Fibroblast of lung (primary cell): ENCODE data around the gene NDUFB1. TPM values are rescaled to one million over a fixed set of nuclear protein-coding genes. Genes with fewer than 3 reads are reported as not detected.

Experiments used
- DNase-seq, 2 donors: peaks; one replicate each; pipeline versions ENCODE4 v3.0.0 to v3.0.0-alpha.2; 2010; ENCODE audit warnings: low read depth in 2 of 2
- H2AFZ ChIP-seq: 2 replicates; pipeline ENCODE4 v1.5.1; 2012; ENCODE audit warnings: low read length, control low read depth, inconsistent platforms
- H3K27ac ChIP-seq: 2 replicates; pipeline ENCODE4 v1.5.1; 2011; ENCODE audit warnings: low read length, control low read depth; ENCODE audit not compliant: insufficient read depth
- H3K27me3 ChIP-seq: 2 replicates; pipeline ENCODE4 v1.5.1; 2011; ENCODE audit warnings: mild to moderate bottlenecking, low read length; ENCODE audit not compliant: control insufficient read depth, insufficient read depth
- H3K36me3 ChIP-seq: 2 replicates; pipeline ENCODE4 v1.5.1; 2011; ENCODE audit warnings: low read length; ENCODE audit not compliant: control insufficient read depth, insufficient read depth
- H3K4me1 ChIP-seq: 2 replicates; pipeline ENCODE4 v1.5.1; 2011; ENCODE audit warnings: low read length; ENCODE audit not compliant: control insufficient read depth, insufficient read depth; ENCODE audit errors: extremely low read depth
- H3K4me2 ChIP-seq: 2 replicates; pipeline ENCODE4 v1.5.1; 2011; ENCODE audit warnings: low read length, control low read depth; ENCODE audit not compliant: insufficient read depth; ENCODE audit errors: extremely low read depth
- H3K4me3 ChIP-seq, 4 experiments: fragments of 200-600 bp in 1 of 4; sonication (generic) in 1 of 4; replicated peaks in 1 of 4; 2 replicates each; pipeline ENCODE4 v1.5.1; 2011 to 2016; ENCODE audit warnings: low read length in 4 of 4, low read depth in 3 of 4, mild to moderate bottlenecking in 3 of 4, control low read depth in 2 of 4, inconsistent platforms in 1 of 4, mixed read lengths in 1 of 4; ENCODE audit not compliant: insufficient read depth in 1 of 4; ENCODE audit errors: control extremely low read depth in 1 of 4
- H3K79me2 ChIP-seq: 2 replicates; pipeline ENCODE4 v1.5.1; 2012; ENCODE audit warnings: mild to moderate bottlenecking, low read length, inconsistent platforms; ENCODE audit not compliant: control insufficient read depth, insufficient read depth
- H3K9ac ChIP-seq: 2 replicates; pipeline ENCODE4 v1.5.1; 2011; ENCODE audit warnings: mild to moderate bottlenecking, low read length, control low read depth; ENCODE audit not compliant: insufficient read depth
- H3K9me3 ChIP-seq: 2 replicates; pipeline ENCODE4 v1.5.1; 2012; ENCODE audit warnings: low read depth, low read length; ENCODE audit not compliant: control insufficient read depth, insufficient read depth
- H4K20me1 ChIP-seq: 2 replicates; pipeline ENCODE4 v1.5.1; 2011; ENCODE audit warnings: low read length; ENCODE audit not compliant: control insufficient read depth, insufficient read depth; ENCODE audit errors: extremely low read depth
- CTCF ChIP-seq, 2 donors: IDR thresholded peaks in 1 of 2; conservative IDR thresholded peaks in 1 of 2; 1 replicate in 1 of 2; 2 replicates in 1 of 2; pipeline ENCODE4 v1.5.1; 2011 to 2012; ENCODE audit warnings: low read length in 2 of 2, control low read depth in 1 of 2, inconsistent platforms in 1 of 2, low read depth in 1 of 2, mild to moderate bottlenecking in 1 of 2
- EZH2 ChIP-seq: IDR thresholded peaks from 2 replicates; pipeline ENCODE4 v1.5.1; 2012; ENCODE audit warnings: low read length, control low read depth, mild to moderate bottlenecking; ENCODE audit errors: missing control alignments
- polyA plus RNA-seq, 2 donors: library from polyadenylated mRNA; depleted of rRNA in 1 of 2; stranded (reverse) in 1 of 2; unstranded in 1 of 2; fragments of >200 nt; gene quantifications; 2 replicates each; pipeline ENCODE4 v1.2.1, GENCODE V29; 2011 to 2012; ENCODE audit warnings: missing spikeins in 1 of 2
- total RNA-seq: library from RNA; depleted of rRNA; stranded (reverse); fragments of >200 nt; gene quantifications from 2 replicates; pipeline ENCODE4 v1.2.1, GENCODE V29; 2014

The NDUFB1 gene
- total and polyA plus RNA-seq, 2 donors (not counting 1 experiment from before 2014, with no cell fraction given), result 310 to 569 TPM

GRCh38 chr14:92105073-92105892 lies 16.2 kb downstream of the NDUFB1 start:
- Histone ChIP-seq H3K4me1 (peaks cover 4% of the 10 kb centered on the region), H3K36me3 (no peaks in the 10 kb centered on the region), H2AFZ (peak overlapping the region; percentile 48), H3K4me3 (peak overlapping the region; percentile 72 to 98 (median 82)), H3K9me3 (no peaks in the 10 kb centered on the region), H3K79me2 (peaks cover 21% of the 10 kb centered on the region), H4K20me1 (no peaks in the 10 kb centered on the region), H3K4me2 (peak overlapping the region; percentile 69), H3K27me3 (no peaks in the 10 kb centered on the region), H3K9ac (peak overlapping the region; percentile 86), H3K27ac (peak overlapping the region; percentile 91)
- peak in 1 of 2 donors; percentile 55 for DNase-seq
- TF ChIP-seq EZH2 (no peak), CTCF (conservative IDR thresholded peaks at IDR 0.05 in 1 of 2, IDR thresholded peaks at IDR 0.05 in 1 of 2; ENCODE audit: low read depth in 1 of 2, low read length in 2 of 2) (no peak)

GRCh38 chr14:92103363-92103989 lies 18.0 kb downstream of the NDUFB1 start:
- Histone ChIP-seq H3K4me3 (no peak overlapping the region), H3K4me2 (no peak overlapping the region), H3K36me3 (no peaks in the 10 kb centered on the region), H4K20me1 (no peaks in the 10 kb centered on the region), H3K79me2 (peaks cover 28% of the 10 kb centered on the region), H3K9ac (no peak overlapping the region), H2AFZ (no peak overlapping the region), H3K4me1 (peaks cover 4% of the 10 kb centered on the region), H3K27ac (no peak overlapping the region), H3K9me3 (no peaks in the 10 kb centered on the region), H3K27me3 (no peaks in the 10 kb centered on the region)
- no peak for TF ChIP-seq EZH2
- TF ChIP-seq CTCF (conservative IDR thresholded peaks at IDR 0.05 in 1 of 2, IDR thresholded peaks at IDR 0.05 in 1 of 2; ENCODE audit: low read depth in 1 of 2, low read length in 2 of 2), result no peak
- no peak for DNase-seq

GRCh38 chr14:92099802-92100201 lies 21.7 kb downstream of the NDUFB1 start:
- TF ChIP-seq CTCF (conservative IDR thresholded peaks at IDR 0.05 in 1 of 2, IDR thresholded peaks at IDR 0.05 in 1 of 2; ENCODE audit: low read depth in 1 of 2, low read length in 2 of 2) (no peak), EZH2 (no peak)
- Histone ChIP-seq H3K9ac (no peak overlapping the region), H3K4me1 (peaks cover under 1% of the 10 kb centered on the region), H2AFZ (no peak overlapping the region), H3K9me3 (no peaks in the 10 kb centered on the region), H3K36me3 (no peaks in the 10 kb centered on the region), H3K27me3 (no peaks in the 10 kb centered on the region), H4K20me1 (no peaks in the 10 kb centered on the region), H3K27ac (no peak overlapping the region), H3K79me2 (peaks cover 24% of the 10 kb centered on the region), H3K4me2 (no peak overlapping the region), H3K4me3 (no peak overlapping the region)
- no peak for DNase-seq
